Neural progenitor cell (in vitro differentiated cells): ENCODE measurements around the gene SMPD3.

Source experiments
- CTCF ChIP-seq: fragments of 200-600 bp; sonication (generic); IDR thresholded peaks from 2 replicates; pipeline ENCODE4 v1.5.1; 2017; ENCODE audit warnings: antibody characterized with exemption, mild to moderate bottlenecking
- EZH2 ChIP-seq: fragments of 200-600 bp; sonication (generic); IDR thresholded peaks from 2 replicates; pipeline ENCODE4 v1.6.1; 2017; ENCODE audit warnings: antibody characterized with exemption, mild to moderate bottlenecking, moderate library complexity

- TF ChIP-seq CTCF: no peak
- TF ChIP-seq EZH2: no peak
Measured at GRCh38 chr16:68354816-68355215, 93.5 kb downstream of the SMPD3 start.
